T-helper 2 cell (primary cell): ENCODE results near the gene CARMIL1.

Experiments used
- DNase-seq, 5 experiments: peaks; one replicate each; pipeline versions ENCODE4 v3.0.0 to v3.0.0-alpha.2; 2012 to 2022
- total RNA-seq, 2 donors: gene quantifications; one replicate each; lab custom pipeline; 2026; lab: John Stamatoyannopoulos, UW

Gene CARMIL1
- total RNA-seq = 11.5 to 19.0 reads per million in 2 donors

- DNase-seq = peak; percentile 26 to 66 (median 58)
These were observed at the start of gene CARMIL1 for GRCh38 chr6:25278914-25279747. Gene CARMIL1 (plus strand): TSS chr6:25279374. CDS start chr6:25279796, 422 bp downstream.

GRCh38 chr6:25229671-25230321 is 49.4 kb upstream of the CARMIL1 start:
- DNase-seq = no peak

GRCh38 chr6:25232479-25232878 is 46.7 kb upstream of the CARMIL1 start:
- DNase-seq = no peak

GRCh38 chr6:25233226-25233625 is 45.9 kb upstream of the CARMIL1 start:
- no peak for DNase-seq

- DNase-seq = no peak
These were observed 41.6 kb upstream of the CARMIL1 start for GRCh38 chr6:25237579-25237978.

GRCh38 chr6:25239059-25239458 is 40.1 kb upstream of the CARMIL1 start:
- DNase-seq = no peak

GRCh38 chr6:25239498-25239897 is 39.7 kb upstream of the CARMIL1 start:
- DNase-seq = no peak

- DNase-seq = no peak
These were observed 36.6 kb upstream of the CARMIL1 start for GRCh38 chr6:25242567-25242966.

GRCh38 chr6:25244865-25245264 is 34.3 kb upstream of the CARMIL1 start:
- no peak for DNase-seq

- no peak for DNase-seq
These were observed 31.1 kb upstream of the CARMIL1 start for GRCh38 chr6:25248123-25248522.

GRCh38 chr6:25249133-25249532 is 30.0 kb upstream of the CARMIL1 start:
- no peak for DNase-seq

- DNase-seq = no peak
These were observed 28.3 kb upstream of the CARMIL1 start for GRCh38 chr6:25250878-25251277.

- no peak for DNase-seq
These were observed 27.7 kb upstream of the CARMIL1 start for GRCh38 chr6:25251426-25251825.

GRCh38 chr6:25253351-25253750 is 25.8 kb upstream of the CARMIL1 start:
- no peak for DNase-seq

GRCh38 chr6:25254671-25255070 is 24.5 kb upstream of the CARMIL1 start:
- DNase-seq = no peak

GRCh38 chr6:25257686-25258348 is 21.4 kb upstream of the CARMIL1 start:
- DNase-seq = no peak

GRCh38 chr6:25259756-25260155 is 19.4 kb upstream of the CARMIL1 start:
- DNase-seq = no peak

GRCh38 chr6:25263657-25264056 is 15.5 kb upstream of the CARMIL1 start:
- no peak for DNase-seq

GRCh38 chr6:25266456-25267100 is 12.6 kb upstream of the CARMIL1 start:
- DNase-seq = no peak

- DNase-seq = no peak
These were observed 11.5 kb upstream of the CARMIL1 start for GRCh38 chr6:25267662-25268061.

- no peak for DNase-seq
These were observed 8.6 kb upstream of the CARMIL1 start for GRCh38 chr6:25270559-25270958.

GRCh38 chr6:25275436-25275835 is 3.7 kb upstream of the CARMIL1 start:
- no peak for DNase-seq

- no peak for DNase-seq
These were observed 1.8 kb upstream of the CARMIL1 start for GRCh38 chr6:25277386-25277785.
